Ecto neural progenitor cell (in vitro differentiated cells): Measurements from ENCODE around the gene BDKRB2.

ENCODE experiments used
- DNase-seq: peaks from one replicate; pipeline ENCODE4 v3.0.0-alpha.2; 2018; ENCODE audit warnings: low spot score

BDKRB2 gene

GRCh38 chr14:96204151-96205058 lies at the start of gene BDKRB2:
TSS of gene BDKRB2 (plus strand) at chr14:96204839. CDS start at chr14:96237108, 32,269 bp downstream.
- DNase-seq, result peak; percentile 85

- no peak for DNase-seq
Measured at GRCh38 chr14:96154900-96155299, 49.7 kb upstream of the BDKRB2 start.

GRCh38 chr14:96156804-96157760 lies 47.6 kb upstream of the BDKRB2 start:
- DNase-seq, result peak; percentile 23

- DNase-seq, result peak; percentile 10
Measured at GRCh38 chr14:96158735-96159134, 45.9 kb upstream of the BDKRB2 start.

GRCh38 chr14:96160076-96160912 lies 44.3 kb upstream of the BDKRB2 start:
- peak; percentile 17 for DNase-seq

GRCh38 chr14:96160913-96161310 lies 43.7 kb upstream of the BDKRB2 start:
- DNase-seq, result peak; percentile 24

GRCh38 chr14:96161636-96162035 lies 43.0 kb upstream of the BDKRB2 start:
- DNase-seq, result no peak

GRCh38 chr14:96162265-96162664 lies 42.4 kb upstream of the BDKRB2 start:
- DNase-seq, result no peak

GRCh38 chr14:96162741-96163140 lies 41.9 kb upstream of the BDKRB2 start:
- DNase-seq, result no peak

GRCh38 chr14:96164861-96165490 lies 39.7 kb upstream of the BDKRB2 start:
- DNase-seq, result peak; percentile 22

GRCh38 chr14:96165493-96166436 lies 38.9 kb upstream of the BDKRB2 start:
- DNase-seq, result peak; percentile 36

GRCh38 chr14:96166461-96167223 lies 38.0 kb upstream of the BDKRB2 start:
- peak; percentile 22 for DNase-seq

GRCh38 chr14:96167224-96168148 lies 37.2 kb upstream of the BDKRB2 start:
- peak; percentile 31 for DNase-seq

GRCh38 chr14:96168581-96168980 lies 36.1 kb upstream of the BDKRB2 start:
- DNase-seq, result no peak

- no peak for DNase-seq
Measured at GRCh38 chr14:96170961-96171592, 33.6 kb upstream of the BDKRB2 start.

- no peak for DNase-seq
Measured at GRCh38 chr14:96173636-96174475, 30.8 kb upstream of the BDKRB2 start.

- no peak for DNase-seq
Measured at GRCh38 chr14:96176275-96176674, 28.4 kb upstream of the BDKRB2 start.
